GM12865 (cell line): ENCODE results near the gene TNFRSF1A.

Experiments used
- DNase-seq: peaks from one replicate; pipeline ENCODE4 v3.0.0; 2010; ENCODE audit warnings: low read depth
- H3K4me3 ChIP-seq: 2 replicates; pipeline ENCODE4 v1.5.1; 2011; ENCODE audit warnings: mild to moderate bottlenecking, low read depth, low read length, control low read depth
- TF ChIP-seq, protein P1 (sequence below): IDR thresholded peaks from 2 replicates; pipeline ENCODE4 v1.5.1; 2011; ENCODE audit warnings: low read length, control low read depth, low read depth, inconsistent platforms; ENCODE audit not compliant: insufficient read depth; ENCODE audit errors: missing control alignments

The TNFRSF1A gene

DNA sequence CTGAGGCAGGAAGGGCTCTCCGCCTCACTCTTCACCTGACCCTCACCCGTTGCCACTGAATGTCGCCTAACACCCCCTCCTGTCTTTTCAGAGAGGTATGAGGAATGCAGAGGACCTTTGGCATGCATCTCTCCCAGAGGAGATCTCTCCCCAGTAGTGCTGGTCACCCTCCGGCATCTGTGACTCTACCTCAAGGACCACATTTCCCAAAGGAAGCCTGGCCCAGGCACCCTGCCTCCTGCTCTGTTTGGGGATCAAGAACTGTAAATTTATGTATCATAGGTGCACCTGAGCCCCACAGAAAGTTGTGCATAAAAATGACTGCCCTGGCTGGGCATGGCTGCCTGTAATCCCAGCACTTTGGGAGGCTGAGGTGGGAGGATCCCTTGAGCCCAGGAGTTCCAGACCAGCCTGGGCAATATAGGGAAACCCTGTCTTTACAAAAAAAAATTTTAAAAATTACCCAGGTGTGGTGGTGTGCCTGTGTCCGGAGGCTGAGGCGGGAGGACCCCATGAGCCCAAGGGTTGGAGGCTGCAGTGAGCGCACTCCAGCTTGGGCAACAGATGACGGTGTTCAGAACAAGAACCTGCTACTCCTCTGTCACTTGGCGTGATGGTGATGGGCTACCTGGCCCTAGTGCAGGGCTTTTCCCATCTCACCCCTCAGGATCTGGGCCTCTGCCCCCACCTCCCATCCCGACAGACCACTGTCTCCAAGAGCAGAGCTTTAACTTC is 13.7 kb downstream of the TNFRSF1A start:
- DNase-seq = no peak
- TF ChIP-seq, protein P1, sequence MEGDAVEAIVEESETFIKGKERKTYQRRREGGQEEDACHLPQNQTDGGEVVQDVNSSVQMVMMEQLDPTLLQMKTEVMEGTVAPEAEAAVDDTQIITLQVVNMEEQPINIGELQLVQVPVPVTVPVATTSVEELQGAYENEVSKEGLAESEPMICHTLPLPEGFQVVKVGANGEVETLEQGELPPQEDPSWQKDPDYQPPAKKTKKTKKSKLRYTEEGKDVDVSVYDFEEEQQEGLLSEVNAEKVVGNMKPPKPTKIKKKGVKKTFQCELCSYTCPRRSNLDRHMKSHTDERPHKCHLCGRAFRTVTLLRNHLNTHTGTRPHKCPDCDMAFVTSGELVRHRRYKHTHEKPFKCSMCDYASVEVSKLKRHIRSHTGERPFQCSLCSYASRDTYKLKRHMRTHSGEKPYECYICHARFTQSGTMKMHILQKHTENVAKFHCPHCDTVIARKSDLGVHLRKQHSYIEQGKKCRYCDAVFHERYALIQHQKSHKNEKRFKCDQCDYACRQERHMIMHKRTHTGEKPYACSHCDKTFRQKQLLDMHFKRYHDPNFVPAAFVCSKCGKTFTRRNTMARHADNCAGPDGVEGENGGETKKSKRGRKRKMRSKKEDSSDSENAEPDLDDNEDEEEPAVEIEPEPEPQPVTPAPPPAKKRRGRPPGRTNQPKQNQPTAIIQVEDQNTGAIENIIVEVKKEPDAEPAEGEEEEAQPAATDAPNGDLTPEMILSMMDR = no peak
- H3K4me3 ChIP-seq = no peak overlapping the region

DNA sequence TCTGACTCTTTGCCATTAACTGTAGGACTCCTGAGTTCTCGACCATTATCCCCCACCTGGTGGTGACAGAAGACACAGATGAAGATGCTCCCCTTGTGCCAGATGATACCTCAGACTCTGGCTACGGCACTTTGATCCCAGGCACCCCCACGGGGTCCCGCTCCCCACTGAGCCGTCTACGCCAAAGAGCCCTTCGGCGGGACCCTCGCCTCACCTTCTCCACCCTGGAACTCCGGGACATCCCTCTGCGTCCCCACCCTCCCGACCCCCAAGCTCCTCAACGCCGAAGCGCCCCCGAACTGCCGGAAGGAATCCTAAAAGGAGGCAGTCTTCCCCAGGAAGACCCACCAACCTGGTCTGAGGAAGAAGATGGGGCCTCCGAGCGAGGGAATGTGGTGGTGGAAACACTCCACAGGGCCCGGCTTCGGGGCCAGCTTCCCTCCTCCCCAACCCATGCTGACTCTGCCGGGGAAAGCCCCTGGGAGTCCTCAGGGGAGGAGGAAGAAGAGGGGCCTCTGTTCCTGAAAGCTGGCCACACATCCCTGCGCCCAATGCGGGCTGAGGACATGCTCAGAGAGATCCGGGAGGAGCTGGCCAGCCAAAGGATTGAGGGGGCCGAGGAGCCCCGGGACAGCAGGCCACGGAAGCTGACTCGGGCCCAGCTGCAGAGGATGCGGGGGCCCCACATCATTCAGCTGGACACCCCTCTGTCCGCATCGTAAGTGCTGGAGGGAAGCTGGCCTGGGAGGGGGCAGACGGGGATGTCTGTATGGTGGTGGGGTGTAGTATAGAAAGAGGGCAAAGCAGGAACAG is 14.4 kb downstream of the TNFRSF1A start:
- no peak overlapping the region for H3K4me3 ChIP-seq
- DNase-seq = no peak
- TF ChIP-seq, protein P1 = no peak

DNA sequence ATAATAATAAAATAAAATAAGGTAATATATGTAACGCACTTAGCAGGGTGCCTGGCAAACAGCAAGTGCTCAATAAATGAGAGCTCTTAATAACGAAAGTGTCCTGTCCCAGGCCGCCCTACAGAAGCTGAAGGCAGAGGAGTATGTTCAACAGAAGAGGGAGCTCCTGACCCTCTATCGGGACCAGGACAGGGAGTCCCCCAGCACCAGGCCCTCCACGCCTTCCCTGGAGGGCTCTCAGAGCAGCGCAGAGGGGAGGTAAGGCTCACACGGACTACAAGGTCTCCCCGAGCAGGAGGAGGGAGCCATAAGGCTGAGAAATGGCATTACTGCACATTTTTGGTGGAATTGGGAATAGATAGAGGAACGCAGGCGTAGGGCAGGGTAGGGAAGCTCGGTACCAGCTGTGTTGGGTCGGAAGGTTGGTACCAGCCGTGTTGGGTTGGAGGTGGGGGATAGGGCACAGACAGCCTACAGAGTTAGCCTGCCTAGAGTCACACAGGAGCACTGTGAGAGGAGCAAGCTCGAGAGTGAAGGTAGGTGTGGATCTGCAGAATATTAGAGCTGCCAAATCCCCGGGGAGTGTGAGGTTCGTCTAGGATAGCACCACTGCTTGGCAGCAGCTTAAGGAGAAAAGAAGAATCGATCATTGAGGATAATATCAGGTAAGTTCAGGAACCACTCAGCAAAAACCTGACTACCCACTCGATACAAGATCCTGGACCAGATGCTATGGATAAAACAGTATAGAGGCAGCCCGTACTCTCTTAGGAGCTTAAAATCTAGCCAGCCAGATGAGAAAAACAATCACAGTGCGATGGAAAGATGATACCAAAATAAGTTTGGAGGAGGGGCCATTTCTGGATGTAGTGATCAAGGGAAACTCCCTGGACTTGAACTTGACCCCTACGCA is 15.3 kb downstream of the TNFRSF1A start:
- no peak overlapping the region for H3K4me3 ChIP-seq
- TF ChIP-seq, protein P1 = peak; percentile 5
- DNase-seq = peak; percentile 34

DNA sequence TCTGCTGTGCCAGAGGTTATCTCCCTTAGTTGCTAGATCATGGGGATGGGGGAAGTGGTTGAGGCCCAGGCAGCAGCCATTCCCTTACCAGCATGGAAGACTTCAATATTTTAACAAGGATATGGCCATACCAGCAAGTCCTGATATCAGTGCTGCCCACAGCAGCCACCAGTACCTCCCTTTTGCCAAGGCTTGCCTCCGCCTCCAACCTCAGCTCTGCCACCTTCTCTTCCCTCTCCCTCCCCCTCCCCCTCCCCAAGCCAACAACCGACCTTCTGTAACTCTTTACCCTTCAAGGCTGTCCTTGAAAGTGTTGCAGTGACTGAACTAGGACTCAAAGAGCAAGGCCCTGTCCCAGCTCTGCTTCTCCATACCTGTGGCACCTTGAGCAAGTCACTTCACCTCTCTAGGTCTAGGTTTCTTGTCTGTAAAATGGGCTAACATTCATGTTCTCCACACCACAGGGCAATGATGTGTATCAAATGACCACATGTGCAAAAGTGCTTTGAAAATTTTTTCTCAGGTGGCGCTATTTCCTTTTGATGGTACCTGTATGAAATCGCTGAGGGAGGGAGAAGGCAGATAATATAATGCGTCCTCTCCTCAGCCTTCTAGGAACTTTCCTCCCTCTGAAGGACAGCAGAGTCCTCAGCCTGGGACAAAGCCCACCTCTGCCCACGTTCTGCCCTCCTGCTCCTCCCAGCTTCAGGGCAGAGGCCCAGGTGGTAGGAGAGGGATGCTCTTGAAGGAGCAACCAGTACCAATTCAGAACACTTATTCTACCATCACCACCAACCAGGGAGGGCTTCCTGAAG is 16.7 kb downstream of the TNFRSF1A start:
- TF ChIP-seq, protein P1 = no peak
- DNase-seq = no peak

DNA sequence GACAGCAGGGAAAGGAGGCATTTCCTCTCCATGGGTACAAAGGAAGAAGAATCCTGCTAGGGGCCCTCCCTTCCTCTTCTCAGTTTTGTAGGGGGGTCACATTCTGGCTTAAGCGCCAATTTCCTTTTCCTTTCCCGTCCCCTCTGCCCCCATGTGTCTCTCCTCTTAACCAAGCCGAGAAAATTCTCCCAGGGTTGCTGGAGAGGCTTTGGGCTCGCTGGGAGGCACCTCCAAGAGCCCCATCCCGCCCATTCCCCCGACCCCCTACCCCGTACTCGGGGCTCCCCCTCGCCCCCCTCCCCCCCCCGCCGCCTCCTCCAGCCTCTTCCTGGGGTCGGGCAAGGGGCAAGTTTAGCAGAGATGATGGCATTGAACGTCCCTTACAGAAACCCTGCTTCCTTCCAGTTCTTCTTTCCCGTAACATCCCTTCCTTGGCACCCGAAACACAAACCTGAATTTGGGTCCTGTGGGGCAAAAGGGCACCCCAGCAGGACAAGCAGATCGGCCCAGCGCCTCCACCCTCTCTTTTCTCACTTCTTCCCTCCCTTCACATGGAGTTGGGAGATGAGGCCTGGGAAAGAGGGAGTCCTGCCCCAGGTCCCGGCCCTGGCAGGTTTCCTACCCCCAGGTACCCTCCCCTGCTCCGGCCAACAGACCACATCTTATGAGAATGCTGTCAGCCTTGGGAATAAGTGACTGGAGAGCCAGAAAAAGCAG is 17.7 kb downstream of the TNFRSF1A start:
- TF ChIP-seq, protein P1 = no peak
- no peak for DNase-seq
- peak overlapping the region; percentile 23; the same call in 1 of the 2 replicates for H3K4me3 ChIP-seq

More for the DNA sequence above, 16.7 kb downstream of the TNFRSF1A start:
- no peak overlapping the region for H3K4me3 ChIP-seq
